Adipocyte (in vitro differentiated cells): ENCODE results near the gene VCPKMT.

Source experiments
- DNase-seq: peaks from one replicate; pipeline ENCODE4 v3.0.0-alpha.2; 2015; ENCODE audit warnings: low read depth
- H3K27me3 ChIP-seq: replicated peaks from 2 replicates; pipeline ENCODE4 v1.7.0; 2013; ENCODE audit warnings: mild to moderate bottlenecking, low read length, moderate library complexity; ENCODE audit not compliant: control insufficient read depth, insufficient read depth
- H3K36me3 ChIP-seq: 2 replicates; pipeline ENCODE4 v1.7.0; 2013; ENCODE audit warnings: low read length, mild to moderate bottlenecking, moderate library complexity; ENCODE audit not compliant: control insufficient read depth, insufficient read depth, severe bottlenecking
- H3K4me1 ChIP-seq: 2 replicates; pipeline ENCODE4 v1.7.0; 2013; ENCODE audit warnings: mild to moderate bottlenecking, low read length, moderate library complexity; ENCODE audit not compliant: control insufficient read depth, insufficient read depth
- H3K4me3 ChIP-seq: 2 replicates; pipeline ENCODE4 v1.7.0; 2013; ENCODE audit warnings: mild to moderate bottlenecking, low read length, moderate library complexity
- H3K9ac ChIP-seq: 2 replicates; pipeline ENCODE4 v1.7.0; 2013; ENCODE audit warnings: mild to moderate bottlenecking, low read length, moderate library complexity
- H3K9me3 ChIP-seq: 2 replicates; pipeline ENCODE4 v1.7.0; 2013; ENCODE audit warnings: mild to moderate bottlenecking, low read length, moderate library complexity; ENCODE audit not compliant: control insufficient read depth

The VCPKMT gene

DNA sequence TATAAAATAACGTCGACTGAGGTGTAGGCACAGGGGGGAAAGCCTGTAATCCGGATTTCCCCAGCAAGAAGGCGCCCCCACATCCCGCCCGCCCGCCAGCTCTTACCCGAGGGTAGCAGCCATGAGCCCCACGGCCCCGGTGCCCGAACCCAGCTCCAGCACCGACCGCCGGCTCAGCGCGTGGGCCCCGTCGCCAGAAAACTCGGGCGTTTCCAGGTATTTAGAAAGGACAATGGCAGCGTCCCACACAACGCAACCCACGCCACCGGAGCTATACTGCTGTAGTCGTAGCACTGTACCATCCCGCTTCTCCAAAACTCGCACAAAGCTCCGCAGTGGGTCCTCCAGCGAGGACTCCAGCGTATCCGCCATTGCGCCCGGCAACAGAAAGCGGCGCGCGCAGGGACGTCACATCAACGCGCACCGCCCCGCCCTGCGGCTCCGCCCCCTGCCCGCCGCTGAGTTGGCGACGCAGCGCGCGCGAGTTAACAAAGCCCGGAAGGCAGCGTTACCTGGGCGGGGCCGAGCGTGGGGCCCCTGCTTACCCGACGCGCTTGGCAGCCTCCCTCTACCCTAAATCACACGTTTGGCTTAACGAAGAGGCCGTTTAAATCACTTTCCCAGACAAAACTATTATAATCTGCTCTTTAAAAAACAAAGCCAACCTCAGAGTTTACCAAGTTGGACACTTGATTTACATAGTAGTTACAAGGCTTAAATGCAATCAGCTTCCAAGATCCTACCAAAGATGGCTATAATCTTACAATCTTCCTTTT lies at the start of gene VCPKMT:
Gene VCPKMT, minus strand, starts transcription at position 392 of the 776 bp plus-strand sequence. Its CDS starts 20 bp downstream, at position 372.
- peak; percentile 98 for DNase-seq
- peak within 1 kb of the TSS; percentile 92 for H3K9ac ChIP-seq
- peaks cover 51% of the 10 kb centered on the region for H3K36me3 ChIP-seq
- no peaks in the 10 kb centered on the region for H3K9me3 ChIP-seq
- peaks cover 13% of the 10 kb centered on the region for H3K4me1 ChIP-seq
- H3K27me3 ChIP-seq: no peaks in the 10 kb centered on the region
- H3K4me3 ChIP-seq: peak within 1 kb of the TSS; percentile 92

DNA sequence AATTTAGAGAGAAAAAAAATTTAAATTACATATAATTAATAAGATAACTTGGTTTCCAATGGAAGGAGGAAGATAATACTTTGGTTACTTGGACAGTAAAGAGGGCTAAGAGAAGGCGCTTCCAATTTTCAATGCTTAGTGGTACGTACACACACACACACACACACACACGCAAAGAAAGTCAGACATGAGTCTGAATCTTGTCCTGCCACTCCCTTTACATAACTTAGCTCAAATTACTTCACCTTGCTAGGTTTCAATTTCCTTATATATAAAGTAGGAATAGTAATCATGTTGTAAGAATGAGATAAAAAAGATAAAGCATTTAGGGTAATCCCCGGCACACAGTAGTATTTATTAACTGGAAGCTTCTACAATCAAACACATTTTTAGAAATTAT lies 39.7 kb upstream of the VCPKMT start:
- DNase-seq: no peak
- peaks cover 70% of the 10 kb centered on the region for H3K36me3 ChIP-seq
- no peaks in the 10 kb centered on the region for H3K9me3 ChIP-seq
- H3K4me1 ChIP-seq: no peaks in the 10 kb centered on the region
- H3K4me3 ChIP-seq: no peak overlapping the region
- no peaks in the 10 kb centered on the region for H3K27me3 ChIP-seq
- no peak overlapping the region for H3K9ac ChIP-seq

DNA sequence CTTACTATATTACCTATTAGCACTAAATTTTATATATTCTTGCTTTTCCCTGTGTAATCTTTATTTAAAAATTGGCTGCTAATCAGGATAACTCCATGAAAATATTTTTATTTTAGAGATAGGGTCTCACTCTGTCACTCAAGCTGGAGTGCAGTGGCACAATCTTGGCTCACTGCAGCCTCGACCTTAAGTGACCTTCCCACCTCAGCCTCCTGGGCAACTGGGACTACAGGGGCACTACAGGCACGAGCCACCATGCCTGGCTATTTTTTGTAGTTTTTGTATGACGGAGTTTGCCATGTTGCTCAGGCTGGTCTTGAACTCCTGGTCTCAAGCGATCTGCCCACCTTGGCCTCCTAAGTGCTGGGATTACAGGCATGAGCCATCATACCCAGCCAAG lies 32.4 kb upstream of the VCPKMT start:
- H3K4me3 ChIP-seq: no peak overlapping the region
- H3K9ac ChIP-seq: no peak overlapping the region
- no peaks in the 10 kb centered on the region for H3K27me3 ChIP-seq
- H3K9me3 ChIP-seq: no peaks in the 10 kb centered on the region
- no peaks in the 10 kb centered on the region for H3K4me1 ChIP-seq
- DNase-seq: no peak
- peaks cover 62% of the 10 kb centered on the region for H3K36me3 ChIP-seq

DNA sequence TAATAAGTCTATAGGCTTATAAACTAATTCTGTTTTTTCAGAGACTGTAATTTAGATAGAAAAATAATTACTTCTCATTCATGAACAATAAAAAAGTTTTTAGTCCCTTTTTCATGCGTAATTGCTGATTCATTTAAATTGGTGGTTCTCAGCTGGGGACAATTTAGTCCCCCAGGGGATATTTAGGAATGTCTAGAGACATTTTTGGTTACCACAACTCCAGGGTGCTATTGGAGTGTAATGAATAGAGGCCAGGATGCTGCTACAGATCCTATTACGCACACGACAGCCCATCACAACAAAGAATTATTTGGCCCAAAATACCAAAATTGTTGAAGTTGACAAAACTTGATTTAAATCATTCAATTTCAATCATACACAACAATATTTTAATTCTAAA lies 22.8 kb upstream of the VCPKMT start:
- Histone ChIP-seq H3K4me3 (no peak overlapping the region), H3K9ac (no peak overlapping the region), H3K36me3 (peaks cover 22% of the 10 kb centered on the region), H3K4me1 (no peaks in the 10 kb centered on the region), H3K9me3 (no peaks in the 10 kb centered on the region), H3K27me3 (no peaks in the 10 kb centered on the region)
- DNase-seq: peak; percentile 1

DNA sequence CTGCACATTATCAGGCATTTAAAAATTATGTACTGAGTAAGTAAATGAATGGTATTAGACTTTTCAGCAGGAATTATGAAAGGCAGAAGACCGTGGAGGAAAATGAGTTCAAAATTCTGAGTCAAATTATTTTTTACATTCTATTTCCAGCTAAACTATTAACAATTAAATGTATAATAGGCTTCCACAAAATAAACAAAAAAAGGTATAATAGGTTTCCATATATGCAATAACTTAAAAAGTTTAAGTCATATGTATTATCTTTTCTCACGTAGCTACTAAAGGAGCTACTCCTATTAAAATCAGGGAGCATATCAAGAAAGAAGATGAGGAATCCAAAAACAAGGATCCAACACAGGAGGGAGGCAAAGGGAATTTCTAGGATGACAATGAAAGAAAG lies 11.4 kb upstream of the VCPKMT start:
- Histone ChIP-seq H3K36me3 (peaks cover 72% of the 10 kb centered on the region), H3K9me3 (peaks cover 2% of the 10 kb centered on the region), H3K4me1 (no peaks in the 10 kb centered on the region), H3K4me3 (no peak overlapping the region), H3K9ac (no peak overlapping the region), H3K27me3 (no peaks in the 10 kb centered on the region)
- no peak for DNase-seq

DNA sequence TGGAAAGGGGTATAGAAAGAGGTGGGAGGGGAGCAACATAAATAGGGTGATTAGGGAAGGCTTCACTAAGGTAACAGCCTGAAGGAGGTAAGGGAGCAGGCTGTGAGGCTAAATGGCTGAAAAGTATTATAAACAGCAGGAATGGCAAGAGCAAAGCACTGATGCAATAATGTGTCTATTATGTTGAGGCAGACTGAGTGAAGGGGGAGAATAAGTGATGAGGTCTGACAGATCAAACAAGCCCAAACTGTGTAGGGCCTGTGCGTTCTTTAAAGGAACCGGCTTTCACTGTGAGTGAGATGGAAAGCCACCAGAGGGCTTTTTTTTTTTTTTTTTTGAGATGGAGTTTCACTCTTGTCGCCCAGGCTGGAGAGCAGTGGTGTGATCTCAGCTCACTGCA lies 6.7 kb upstream of the VCPKMT start:
- Histone ChIP-seq H3K9ac (no peak overlapping the region), H3K36me3 (peaks cover 46% of the 10 kb centered on the region), H3K9me3 (no peaks in the 10 kb centered on the region), H3K4me3 (no peak overlapping the region), H3K4me1 (no peaks in the 10 kb centered on the region), H3K27me3 (no peaks in the 10 kb centered on the region)
- no peak for DNase-seq

DNA sequence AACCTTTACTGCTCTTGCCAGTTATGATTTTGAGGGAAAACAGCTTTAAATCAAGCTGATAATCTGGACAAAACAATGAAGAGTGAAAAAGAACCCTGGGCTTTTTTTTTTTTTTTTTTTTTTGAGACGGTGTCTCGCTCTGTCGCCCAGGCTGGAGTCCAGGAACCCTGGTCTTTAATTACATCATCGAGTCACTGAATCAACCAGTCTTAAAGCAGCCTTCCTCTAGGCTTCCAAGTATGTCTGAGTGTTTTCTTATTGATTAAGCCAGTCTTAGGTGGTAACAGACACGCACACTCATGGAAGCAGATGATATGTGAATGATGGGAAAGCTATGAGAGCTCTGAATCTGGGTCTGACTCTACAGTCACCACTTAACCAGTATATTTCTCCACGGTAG lies 5.9 kb upstream of the VCPKMT start:
- no peak overlapping the region for H3K9ac ChIP-seq
- H3K9me3 ChIP-seq: no peaks in the 10 kb centered on the region
- no peak overlapping the region for H3K4me3 ChIP-seq
- no peak for DNase-seq
- H3K4me1 ChIP-seq: no peaks in the 10 kb centered on the region
- H3K27me3 ChIP-seq: no peaks in the 10 kb centered on the region
- H3K36me3 ChIP-seq: peaks cover 46% of the 10 kb centered on the region

DNA sequence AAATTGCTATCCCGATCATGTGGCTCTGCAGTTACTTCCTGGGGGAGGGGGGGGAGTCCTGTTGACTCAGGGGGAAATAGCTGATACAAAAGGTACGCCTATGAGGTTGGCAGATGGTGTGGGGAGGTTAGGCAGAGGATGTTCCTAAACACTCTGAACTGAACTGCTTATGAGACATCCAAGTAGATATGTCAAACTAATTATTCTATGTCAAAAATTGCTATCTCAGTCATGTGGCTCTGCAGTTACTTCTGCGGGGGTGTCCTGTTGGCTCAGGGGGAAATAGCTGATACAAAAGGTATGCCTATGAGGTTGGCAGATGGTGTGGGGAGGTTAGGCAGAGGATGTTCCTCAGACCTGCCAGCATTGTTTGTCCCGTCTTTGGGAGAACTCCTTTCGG lies 5.1 kb upstream of the VCPKMT start:
- Histone ChIP-seq H3K4me1 (peaks cover 7% of the 10 kb centered on the region), H3K27me3 (no peaks in the 10 kb centered on the region), H3K4me3 (no peak overlapping the region), H3K9ac (no peak overlapping the region), H3K36me3 (peaks cover 46% of the 10 kb centered on the region), H3K9me3 (no peaks in the 10 kb centered on the region)
- DNase-seq: no peak

DNA sequence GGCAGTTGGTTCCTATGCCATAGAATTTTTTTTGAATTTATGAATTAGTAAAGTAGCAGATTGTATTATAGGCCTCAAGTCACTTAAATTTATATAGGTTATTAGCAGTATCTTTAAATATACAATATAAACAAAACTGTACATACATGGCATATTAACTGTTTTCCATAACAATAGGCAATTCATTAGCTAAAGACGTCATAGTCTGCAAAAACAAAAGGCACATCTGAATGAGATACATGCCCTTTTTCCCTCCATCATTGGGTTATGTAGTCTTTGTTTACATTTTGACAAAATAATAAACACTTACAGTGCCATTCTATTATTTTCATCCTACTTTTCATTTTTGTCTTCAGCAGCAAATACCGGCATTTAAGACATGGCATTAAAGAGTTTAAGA lies 1.1 kb upstream of the VCPKMT start:
- Histone ChIP-seq H3K27me3 (no peaks in the 10 kb centered on the region), H3K4me3 (no peak overlapping the region), H3K9me3 (no peaks in the 10 kb centered on the region), H3K36me3 (peaks cover 42% of the 10 kb centered on the region), H3K4me1 (peaks cover 13% of the 10 kb centered on the region), H3K9ac (peak overlapping the region; percentile 92)
- no peak for DNase-seq

DNA sequence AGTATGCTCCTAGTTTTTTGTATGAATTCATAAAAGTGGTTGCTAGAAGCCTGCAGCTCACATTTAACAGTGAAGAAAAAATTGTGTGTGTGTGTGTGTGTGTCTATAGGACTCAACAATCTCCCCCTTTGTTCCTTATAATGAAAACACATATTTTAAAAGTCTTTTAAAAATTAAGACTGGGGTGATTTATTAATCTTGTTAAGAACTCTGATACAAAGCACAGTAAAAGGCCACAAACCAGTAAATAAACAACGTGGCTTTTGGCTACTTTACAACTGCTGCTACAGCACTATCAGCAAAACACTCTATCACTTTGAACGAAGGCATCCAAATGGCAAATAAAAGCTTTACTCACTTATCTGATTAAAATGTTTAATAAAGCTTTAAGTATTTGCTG lies 594 bp upstream of the VCPKMT start:
- Histone ChIP-seq H3K27me3 (no peaks in the 10 kb centered on the region), H3K36me3 (peaks cover 47% of the 10 kb centered on the region), H3K9ac (peak overlapping the region; percentile 92), H3K4me1 (peaks cover 13% of the 10 kb centered on the region), H3K4me3 (peak overlapping the region; percentile 92), H3K9me3 (no peaks in the 10 kb centered on the region)
- DNase-seq: no peak

DNA sequence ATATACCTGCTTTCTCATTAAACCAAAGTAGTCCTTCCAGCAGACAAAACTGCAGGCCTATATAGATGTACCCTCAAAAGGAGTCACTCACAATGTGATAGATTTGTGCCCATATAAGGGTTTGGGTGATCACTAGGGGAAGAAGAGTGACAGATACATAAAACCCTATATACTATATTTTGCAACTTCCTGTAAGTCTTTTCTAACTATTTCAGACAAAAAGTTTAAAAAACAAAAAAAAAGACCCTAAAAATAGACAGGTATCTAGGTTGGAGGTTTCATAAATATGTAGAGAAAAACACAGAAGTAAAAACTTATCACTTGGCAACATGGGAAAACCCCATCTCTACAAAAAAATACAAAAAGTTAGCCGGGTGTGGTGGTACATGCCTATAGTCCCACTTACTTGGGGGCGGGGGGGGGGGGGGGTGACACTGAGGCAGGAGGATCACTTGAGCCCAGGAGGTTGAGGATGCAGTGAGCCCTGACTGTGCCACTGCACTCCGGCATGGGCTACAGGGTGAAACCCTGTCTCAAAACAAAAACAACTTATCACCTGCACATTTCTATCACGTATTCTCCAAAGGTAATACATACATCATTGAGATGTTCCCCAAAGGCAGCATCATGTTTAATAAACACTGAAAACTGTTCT lies 2.9 kb downstream of the VCPKMT start:
- no peak for DNase-seq
- H3K4me1 ChIP-seq: peaks cover 13% of the 10 kb centered on the region
- H3K4me3 ChIP-seq: no peak overlapping the region
- H3K27me3 ChIP-seq: no peaks in the 10 kb centered on the region
- H3K9me3 ChIP-seq: no peaks in the 10 kb centered on the region
- no peak overlapping the region for H3K9ac ChIP-seq
- peaks cover 72% of the 10 kb centered on the region for H3K36me3 ChIP-seq
